GM12878 (cell line): Measurements from ENCODE around the gene SCARB1. TPM values are rescaled to one million over a fixed set of nuclear protein-coding genes. Genes with fewer than 3 reads are reported as not detected.

Experiments
- CBX5 ChIP-seq: sonication (generic); IDR thresholded peaks from 2 replicates; pipeline ENCODE4 v1.6.1; 2016; ENCODE audit warnings: low read depth, moderate library complexity, mild to moderate bottlenecking, inconsistent platforms
- DPF2 ChIP-seq: fragments of 450-650 bp; IDR thresholded peaks from 2 replicates; pipeline ENCODE4 v1.6.1; 2017; ENCODE audit warnings: mild to moderate bottlenecking
- E4F1 ChIP-seq: fragments of 450-650 bp; IDR thresholded peaks from 2 replicates; pipeline ENCODE4 v1.6.1; 2018; ENCODE audit warnings: borderline replicate concordance, mild to moderate bottlenecking; ENCODE audit not compliant: partially characterized antibody
- EGR1 ChIP-seq, 2 experiments: IDR thresholded peaks; 1 replicate in 1 of 2; 2 replicates in 1 of 2; pipeline ENCODE4 v1.6.1; 2011 to 2012; ENCODE audit warnings: low read depth in 2 of 2, low read length in 2 of 2, borderline replicate concordance in 1 of 2, mild to moderate bottlenecking in 1 of 2, moderate library complexity in 1 of 2
- EP300 ChIP-seq, 2 experiments: fragments of 150-350 bp in 1 of 2; IDR thresholded peaks; 2 replicates each; pipeline ENCODE4 v1.6.1; 2011 to 2012; ENCODE audit warnings: low read depth in 2 of 2, low read length in 2 of 2, borderline replicate concordance in 1 of 2, improper control_type of control experiment in 1 of 2, inconsistent platforms in 1 of 2; ENCODE audit not compliant: control insufficient read depth in 1 of 2
- EZH2 ChIP-seq: IDR thresholded peaks from 2 replicates; pipeline ENCODE4 v1.6.1; 2012; ENCODE audit warnings: low read depth, mild to moderate bottlenecking, control low read depth, inconsistent platforms, low read length, borderline replicate concordance; ENCODE audit not compliant: control insufficient read depth
- IRF3 ChIP-seq: fragments of 450-650 bp; IDR thresholded peaks from 2 replicates; pipeline ENCODE4 v1.6.1; 2014; ENCODE audit warnings: mild to moderate bottlenecking
- MTA2 ChIP-seq: fragments of 450-650 bp; IDR thresholded peaks from 2 replicates; pipeline ENCODE4 v1.6.1; 2016; ENCODE audit warnings: low read depth, mild to moderate bottlenecking, moderate library complexity
- NR2F1 ChIP-seq: fragments of 450-650 bp; conservative IDR thresholded peaks from 2 replicates; pipeline ENCODE4 v1.6.1; 2017; ENCODE audit warnings: mild to moderate bottlenecking
- PBX3 ChIP-seq: IDR thresholded peaks from 2 replicates; pipeline ENCODE4 v1.6.1; 2011; ENCODE audit warnings: mild to moderate bottlenecking, low read depth, low read length, moderate library complexity; ENCODE audit not compliant: insufficient replicate concordance
- PKNOX1 ChIP-seq: fragments of 450-650 bp; IDR thresholded peaks from 2 replicates; pipeline ENCODE4 v1.6.1; 2016; ENCODE audit warnings: mild to moderate bottlenecking
- POU2F2 ChIP-seq: IDR thresholded peaks from 3 replicates; pipeline ENCODE4 v1.6.1; 2011; ENCODE audit warnings: low read depth, mild to moderate bottlenecking, low read length, borderline replicate concordance
- RBBP5 ChIP-seq: fragments of 200-600 bp; sonication (generic); conservative IDR thresholded peaks from 2 replicates; pipeline ENCODE4 v1.6.1; 2016
- RELB ChIP-seq: fragments of 450-650 bp; IDR thresholded peaks from 2 replicates; pipeline ENCODE4 v1.6.1; 2017; ENCODE audit warnings: low read depth, mild to moderate bottlenecking, moderate library complexity
- SIN3A ChIP-seq: IDR thresholded peaks from 2 replicates; pipeline ENCODE4 v1.6.1; 2012; ENCODE audit warnings: low read depth, low read length, improper control_type of control experiment
- SMARCA5 ChIP-seq: fragments of 450-650 bp; IDR thresholded peaks from 2 replicates; pipeline ENCODE4 v1.6.1; 2017; ENCODE audit warnings: mild to moderate bottlenecking
- SRF ChIP-seq, 2 experiments: IDR thresholded peaks; 2 replicates each; pipeline ENCODE4 v1.6.1; 2011; ENCODE audit warnings: low read depth in 2 of 2, low read length in 2 of 2, mild to moderate bottlenecking in 1 of 2, moderate library complexity in 1 of 2
- SUPT20H ChIP-seq: IDR thresholded peaks from 2 replicates; pipeline ENCODE4 v1.6.1; 2011; ENCODE audit warnings: low read depth, mild to moderate bottlenecking, low read length, moderate library complexity, borderline replicate concordance; ENCODE audit not compliant: control insufficient read depth
- WRNIP1 ChIP-seq: IDR thresholded peaks from 2 replicates; pipeline ENCODE4 v1.6.1; 2011; ENCODE audit warnings: low read depth, low read length, improper control_type of control experiment, borderline replicate concordance
- ZNF207 ChIP-seq: fragments of 450-650 bp; IDR thresholded peaks from 2 replicates; pipeline ENCODE4 v1.6.1; 2014; ENCODE audit warnings: antibody characterized with exemption, mild to moderate bottlenecking, borderline replicate concordance
- ZNF217 ChIP-seq: fragments of 450-650 bp; IDR thresholded peaks from 2 replicates; pipeline ENCODE4 v1.6.1; 2017; ENCODE audit warnings: antibody characterized with exemption, mild to moderate bottlenecking
- polyA plus RNA-seq, 11 experiments: library from polyadenylated mRNA; depleted of rRNA in 4 of 11; unstranded in 6 of 11; stranded (reverse) in 5 of 11; fragments of >200 nt; fragmentation: Nextera tagmentation in 4 of 11; fragmentation: Illumina TruSeq in 1 of 11; extraction: Ambion mirVana in 4 of 11; extraction: Trizol in 1 of 11; gene quantifications; 1 replicate in 1 of 11; 2 replicates in 10 of 11; pipeline versions ENCODE4 v1.2.1 to v1.2.3, GENCODE V29; 2011 to 2016; ENCODE audit warnings: inconsistent platforms in 2 of 11, missing spikeins in 2 of 11, low read depth in 1 of 11
- total RNA-seq, 4 experiments: library from RNA; depleted of rRNA in 3 of 4; stranded (reverse); fragments of >200 nt in 3 of 4; fragmentation: Illumina TruSeq in 1 of 4; extraction: Trizol in 1 of 4; gene quantifications; 2 replicates each; pipeline versions ENCODE4 v1.2.1 to v1.2.3, GENCODE V29; 2013 to 2021

The SCARB1 gene
- total and polyA plus RNA-seq, 10 of the 15 experiments (the other 5 are each of a cell fraction or from before 2014, with no cell fraction given), result 0.34 to 104 (median 63.1) TPM

GRCh38 chr12:124863416-124864325 is at the start of gene SCARB1 (continued):
- TF ChIP-seq IRF3 (no peak), WRNIP1 (no peak), E4F1 (no peak), DPF2 (peak; percentile 80), MTA2 (peak; percentile 40; the same call in 1 of the 2 replicates), EGR1 (IDR thresholded peaks at IDR 0.05; ENCODE audit: borderline replicate concordance in 1 of 2, low read depth in 2 of 2, low read length in 2 of 2) (peak in 1 of 2 experiments; percentile 75; a peak in 2 of 3 replicates), NR2F1 (0 out of 2 replicates have a peak, but pooled peaks have one; percentile 48), ZNF217 (0 out of 2 replicates have a peak, but pooled peaks have one; percentile 53), RBBP5 (no peak), CBX5 (no peak), EP300 (IDR thresholded peaks at IDR 0.05; ENCODE audit: borderline replicate concordance in 1 of 2, control insufficient read depth in 1 of 2, low read depth in 2 of 2, low read length in 2 of 2) (no peak), ZNF207 (peak; percentile 59), EZH2 (no peak), PKNOX1 (peak; percentile 48), SIN3A (peak; percentile 53; the same call in 1 of the 2 replicates), PBX3 (no peak), SMARCA5 (peak; percentile 84; the same call in 1 of the 2 replicates), SUPT20H (no peak), RELB (peak; percentile 40; the same call in 1 of the 2 replicates), POU2F2 (peak; percentile 35; the same call in 2 of the 3 replicates), SRF (IDR thresholded peaks at IDR 0.05; ENCODE audit: low read depth in 2 of 2, low read length in 2 of 2) (no peak)
